Immature natural killer cell (primary cell): ENCODE measurements around the gene TEDC1. TPM values are rescaled to one million over a fixed set of nuclear protein-coding genes. Genes with fewer than 3 reads are reported as not detected.

ENCODE experiments used
- DNase-seq, 3 donors: peaks; one replicate each; pipeline ENCODE4 v3.0.0; 2022; ENCODE audit warnings: mixed read lengths in 1 of 3
- H3K27ac Mint-ChIP-seq, 6 donors: one replicate each; pipeline ENCODE4 v1.8.0; 2020; ENCODE audit warnings: mixed read lengths in 6 of 6, mild to moderate bottlenecking in 5 of 6, inconsistent platforms in 4 of 6, moderate library complexity in 3 of 6
- H3K27me3 Mint-ChIP-seq, 3 donors: one replicate each; pipeline ENCODE4 v1.8.0; 2020 to 2021; ENCODE audit warnings: low read depth in 3 of 3, mild to moderate bottlenecking in 3 of 3, mixed read lengths in 3 of 3, moderate library complexity in 3 of 3, inconsistent platforms in 1 of 3
- H3K36me3 Mint-ChIP-seq, 3 donors: one replicate each; pipeline ENCODE4 v1.8.0; 2020; ENCODE audit warnings: mixed read lengths in 3 of 3, inconsistent platforms in 2 of 3, mild to moderate bottlenecking in 2 of 3
- H3K4me1 Mint-ChIP-seq, 2 donors: one replicate each; pipeline ENCODE4 v1.8.0; 2020; ENCODE audit warnings: inconsistent platforms in 2 of 2, mild to moderate bottlenecking in 2 of 2, mixed read lengths in 2 of 2, moderate library complexity in 1 of 2
- H3K4me3 Mint-ChIP-seq, 5 donors: one replicate each; pipeline ENCODE4 v1.8.0; 2020; ENCODE audit warnings: mild to moderate bottlenecking in 5 of 5, mixed read lengths in 5 of 5, inconsistent platforms in 3 of 5, moderate library complexity in 3 of 5
- H3K9me3 Mint-ChIP-seq, 6 donors: one replicate each; pipeline ENCODE4 v1.8.0; 2020; ENCODE audit warnings: mild to moderate bottlenecking in 6 of 6, mixed read lengths in 6 of 6, inconsistent platforms in 4 of 6, moderate library complexity in 3 of 6
- polyA plus RNA-seq, 3 donors: library from polyadenylated mRNA; unstranded; fragments of 300-500 nt; fragmentation: Illumina TruSeq; gene quantifications; one replicate each; pipeline ENCODE4 v1.2.3, GENCODE V29; 2021

The TEDC1 gene
- polyA plus RNA-seq, 3 donors from 2014 or later = 11.4 to 20.3 (median 15.9) TPM

DNA sequence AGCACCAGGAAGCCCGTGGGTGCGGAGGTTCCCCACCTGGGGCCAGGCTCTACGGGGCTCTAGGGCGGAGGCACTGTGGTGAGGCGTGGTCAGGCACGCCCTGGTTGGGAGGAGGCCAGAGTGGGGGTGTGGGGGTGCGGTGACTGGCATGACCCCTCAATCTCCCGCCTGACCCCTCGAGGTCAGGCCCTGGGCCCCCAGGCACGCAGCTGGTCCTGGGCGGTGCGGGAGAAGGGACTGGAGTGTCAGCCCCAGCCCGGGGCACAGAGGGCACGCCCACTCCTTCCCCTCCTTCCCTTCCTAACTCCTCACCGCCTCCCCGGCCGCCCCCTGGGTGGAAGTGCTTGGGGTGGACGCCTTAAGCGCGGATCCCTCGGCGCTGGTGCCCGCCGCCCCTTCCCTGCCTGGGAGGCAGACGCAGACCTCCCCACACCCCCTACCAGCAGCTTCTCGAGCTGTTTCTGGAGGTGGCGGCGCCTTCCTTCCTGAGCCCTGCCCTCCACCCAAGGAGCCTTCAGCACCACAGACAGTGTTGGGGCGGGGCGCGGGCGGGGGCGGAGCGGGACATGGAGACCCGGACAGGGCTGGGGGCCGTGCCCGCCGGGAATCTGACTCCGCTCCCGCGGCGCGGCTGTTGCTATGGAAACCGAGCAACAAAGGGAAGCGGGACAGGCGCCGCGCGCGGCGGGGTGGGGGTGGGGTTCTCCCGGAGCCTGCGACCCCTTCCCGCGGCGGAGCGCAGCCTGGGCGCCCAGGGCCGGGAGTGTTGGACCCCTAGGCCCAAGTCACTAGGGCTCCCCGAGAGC, 17.2 kb upstream of the TEDC1 start:
- Mint-ChIP-seq H3K27ac (peak overlapping the region in 1 of 6 donors; percentile 40), H3K9me3 (no peaks in the 10 kb centered on the region), H3K27me3 (peaks cover 8 to 14% (median 11%) of the 10 kb centered on the region in 3 donors), H3K4me3 (peak overlapping the region; percentile 21 to 60 (median 55)), H3K4me1 (peaks cover 0 to 14% of the 10 kb centered on the region in 2 donors), H3K36me3 (no peaks in the 10 kb centered on the region)
- DNase-seq = peak; percentile 42 to 55 (median 47)

- H3K27ac Mint-ChIP-seq = peak within 1 kb of the TSS in 1 of 6 donors; percentile 40
- DNase-seq = peak; percentile 51 to 66 (median 57)
- H3K36me3 Mint-ChIP-seq = no peaks in the 10 kb centered on the region
- H3K4me3 Mint-ChIP-seq = peak within 1 kb of the TSS; percentile 21 to 66 (median 60)
- peaks cover 8 to 15% (median 12%) of the 10 kb centered on the region in 3 donors for H3K27me3 Mint-ChIP-seq
- peaks cover 0 to 18% of the 10 kb centered on the region in 2 donors for H3K4me1 Mint-ChIP-seq
- no peaks in the 10 kb centered on the region for H3K9me3 Mint-ChIP-seq
Observed at GRCh38 chr14:105474483-105475268, 16.4 kb upstream of the TEDC1 start, which contains the start of gene CRIP2. Gene CRIP2 (plus strand): TSS chr14:105474821. CDS start chr14:105474863, 42 bp downstream.

DNA sequence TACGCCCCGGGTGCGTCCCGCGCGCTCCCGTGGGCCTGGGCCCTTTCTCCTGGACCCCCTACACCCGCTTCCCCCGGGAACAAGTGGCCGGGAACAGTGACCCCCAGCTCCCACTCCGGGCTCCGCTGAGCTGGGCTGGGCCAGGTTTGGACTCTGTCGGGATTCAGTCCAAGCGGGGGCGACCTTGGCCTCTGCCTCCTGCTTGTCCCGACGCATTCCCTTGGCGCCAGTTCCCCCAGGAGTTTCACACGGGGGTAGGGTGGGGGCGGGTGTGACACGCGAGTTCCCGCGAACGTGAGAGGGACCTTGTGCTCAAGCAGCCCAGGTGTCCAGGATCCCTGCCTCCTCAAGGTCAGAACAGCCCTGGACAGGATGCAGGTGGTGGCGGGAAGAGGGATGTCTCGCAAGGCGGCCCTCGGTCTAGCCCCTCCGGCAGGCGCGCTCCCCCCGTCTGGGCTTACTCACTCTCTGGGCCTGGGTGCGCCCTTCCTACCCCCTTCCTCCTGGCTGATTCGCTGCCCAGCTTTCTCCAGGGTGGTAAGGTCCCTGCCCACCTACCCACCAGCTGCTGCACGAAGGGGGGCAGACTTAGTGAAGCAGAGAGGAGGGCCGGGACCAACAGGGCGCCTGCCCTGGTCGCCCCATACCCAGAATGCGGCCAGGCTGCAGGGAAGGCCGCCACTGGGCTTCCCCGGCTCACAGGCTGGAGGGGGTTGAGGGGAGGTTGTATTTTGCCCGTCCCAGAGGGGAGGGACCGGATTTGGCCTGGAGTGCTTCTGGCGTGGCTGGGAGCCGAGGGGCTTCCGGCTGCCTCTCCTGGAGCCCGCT, 15.6 kb upstream of the TEDC1 start:
- peak overlapping the region in 3 of 5 donors; percentile 27 to 66 (median 63) for H3K4me3 Mint-ChIP-seq
- no peak for DNase-seq
- H3K4me1 Mint-ChIP-seq = peaks cover 0 to 23% of the 10 kb centered on the region in 2 donors
- H3K9me3 Mint-ChIP-seq = no peaks in the 10 kb centered on the region
- peaks cover 10 to 18% (median 17%) of the 10 kb centered on the region in 3 donors for H3K27me3 Mint-ChIP-seq
- no peaks in the 10 kb centered on the region for H3K36me3 Mint-ChIP-seq
- H3K27ac Mint-ChIP-seq = no peak overlapping the region

DNA sequence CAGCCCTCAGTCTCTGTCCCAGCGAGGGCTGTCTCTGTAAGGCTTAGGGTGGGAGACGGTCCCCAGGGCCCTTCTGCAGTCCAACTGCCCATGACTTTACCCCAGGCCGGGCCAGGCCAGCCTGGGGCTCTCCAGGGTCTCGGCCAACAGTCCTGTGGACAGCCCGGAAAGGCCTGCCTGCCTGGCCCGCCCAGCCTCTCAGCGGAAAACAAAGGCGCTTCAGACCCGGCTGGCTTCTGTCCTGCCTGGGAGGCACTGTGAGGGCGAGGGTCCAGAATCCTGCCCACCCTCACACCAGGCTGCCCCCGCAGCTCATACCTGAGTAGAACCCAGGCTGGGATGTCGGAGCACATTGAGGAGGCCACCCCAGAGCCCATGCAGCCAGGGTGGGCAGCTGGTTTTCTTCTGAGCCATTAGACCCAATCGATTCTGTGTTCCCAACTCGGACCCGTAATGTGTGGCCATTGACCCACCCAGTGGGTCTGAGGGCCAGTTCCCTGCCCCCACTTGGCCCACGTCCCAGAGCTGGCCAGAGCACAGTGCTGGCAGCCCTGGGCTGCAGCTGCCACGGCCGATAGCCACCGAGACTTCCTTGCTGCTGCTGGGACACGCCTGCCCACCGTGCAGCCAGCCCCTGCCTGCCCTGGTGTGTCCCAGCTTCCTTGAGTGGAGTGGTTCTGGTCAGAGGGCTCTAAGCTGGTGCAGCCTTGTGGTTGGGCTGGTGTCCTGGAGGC, 14.8 kb upstream of the TEDC1 start:
- peak overlapping the region in 1 of 6 donors; percentile 57 for H3K27ac Mint-ChIP-seq
- DNase-seq = no peak
- H3K9me3 Mint-ChIP-seq = no peaks in the 10 kb centered on the region
- H3K27me3 Mint-ChIP-seq = peaks cover 15 to 26% (median 24%) of the 10 kb centered on the region in 3 donors
- H3K4me3 Mint-ChIP-seq = peak overlapping the region in 2 of 5 donors; percentile 24 to 39
- no peaks in the 10 kb centered on the region for H3K36me3 Mint-ChIP-seq
- H3K4me1 Mint-ChIP-seq = peaks cover 7 to 28% of the 10 kb centered on the region in 2 donors

DNA sequence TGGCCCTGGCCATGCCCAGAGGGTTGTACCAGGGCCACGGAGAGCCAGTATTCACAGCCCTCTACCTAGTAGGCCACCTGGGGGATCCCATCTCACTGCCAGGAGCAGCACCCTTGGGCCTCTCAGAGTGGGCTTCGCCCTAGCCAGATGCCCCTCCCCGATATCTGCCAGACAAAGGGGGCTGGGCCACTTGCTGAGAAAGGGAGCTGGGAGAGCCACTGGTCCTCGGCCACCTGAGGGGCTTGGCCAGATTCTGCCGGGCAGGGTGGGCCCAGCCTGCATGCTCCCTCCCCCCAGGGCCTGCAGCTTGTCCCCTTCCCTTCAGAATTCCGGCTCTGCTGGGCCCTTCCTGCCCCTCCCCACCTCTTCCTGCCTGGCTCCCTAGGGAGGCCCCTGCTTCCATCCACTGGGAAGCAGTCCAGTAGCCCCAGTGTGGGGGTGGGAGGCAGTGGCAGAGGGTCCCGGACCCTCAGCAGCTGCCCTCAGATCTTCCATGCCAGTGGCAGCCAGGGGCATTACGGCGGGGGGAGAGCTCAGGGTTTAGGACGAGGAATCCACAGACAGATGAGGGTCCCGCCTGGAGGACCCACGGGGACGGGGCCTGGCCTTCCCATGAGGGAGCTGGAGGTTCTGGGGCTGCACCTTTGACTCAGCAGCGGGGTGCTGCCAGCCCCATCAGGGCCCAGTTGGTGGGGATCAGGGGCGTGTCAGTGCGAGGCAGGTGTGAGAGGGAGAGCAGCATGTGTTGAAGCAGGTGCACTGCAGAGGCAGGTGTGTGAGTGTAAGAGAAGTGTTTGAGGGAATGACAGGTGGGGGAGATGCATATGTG, 14.0 kb upstream of the TEDC1 start:
- peak overlapping the region; percentile 32 to 67 (median 46) for H3K4me3 Mint-ChIP-seq
- no peaks in the 10 kb centered on the region for H3K36me3 Mint-ChIP-seq
- H3K27ac Mint-ChIP-seq = peak overlapping the region; percentile 19 to 92 (median 64)
- no peak for DNase-seq
- peaks cover 22 to 34% (median 29%) of the 10 kb centered on the region in 3 donors for H3K27me3 Mint-ChIP-seq
- H3K4me1 Mint-ChIP-seq = peaks cover 13 to 35% of the 10 kb centered on the region in 2 donors
- no peaks in the 10 kb centered on the region for H3K9me3 Mint-ChIP-seq

DNA sequence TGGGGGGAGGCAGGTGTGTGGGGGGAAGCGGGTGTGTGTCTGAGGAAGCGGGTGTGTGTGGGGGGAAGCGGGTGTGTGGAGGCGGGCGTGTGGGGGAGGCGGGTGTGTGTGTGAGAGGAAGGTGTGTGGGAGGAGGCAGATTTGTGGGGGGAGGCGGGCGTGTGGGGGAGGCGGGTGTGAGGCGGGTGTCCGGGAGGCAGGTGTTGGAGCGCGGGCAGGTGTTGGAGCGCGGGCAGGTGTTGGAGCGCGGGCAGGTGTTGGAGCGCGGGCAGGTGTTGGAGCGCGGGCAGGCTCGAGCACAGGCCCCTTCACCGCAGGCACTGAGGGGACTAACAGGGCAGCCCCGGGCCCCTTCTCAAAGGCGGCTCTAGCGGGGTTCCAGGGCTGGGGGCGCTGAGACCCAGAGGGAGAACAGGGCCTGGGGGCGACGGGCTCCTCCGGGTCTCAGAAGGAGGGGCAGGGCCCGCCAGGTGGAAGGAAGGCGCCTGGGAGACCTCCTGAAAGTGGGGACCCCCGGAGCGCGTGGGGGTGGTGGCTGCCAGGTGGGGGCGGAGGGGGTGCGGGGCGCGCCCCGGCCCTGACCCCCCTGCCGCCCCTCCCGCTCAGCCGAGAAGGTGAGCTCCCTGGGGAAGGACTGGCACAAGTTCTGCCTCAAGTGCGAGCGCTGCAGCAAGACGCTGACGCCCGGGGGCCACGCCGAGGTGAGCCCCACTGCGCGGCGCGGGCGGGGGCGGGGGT, 13.2 kb upstream of the TEDC1 start:
- Mint-ChIP-seq H3K27me3 (peaks cover 23 to 35% (median 32%) of the 10 kb centered on the region in 3 donors), H3K36me3 (no peaks in the 10 kb centered on the region), H3K4me3 (peak overlapping the region in 4 of 5 donors; percentile 32 to 67 (median 40)), H3K4me1 (peaks cover 18 to 41% of the 10 kb centered on the region in 2 donors), H3K27ac (peak overlapping the region; percentile 19 to 92 (median 64)), H3K9me3 (no peaks in the 10 kb centered on the region)
- DNase-seq = peak; percentile 65 to 74 (median 71)

- H3K27me3 Mint-ChIP-seq = peaks cover 23 to 35% (median 32%) of the 10 kb centered on the region in 3 donors
- DNase-seq = no peak
- no peak overlapping the region for H3K27ac Mint-ChIP-seq
- H3K4me3 Mint-ChIP-seq = no peak overlapping the region
- no peaks in the 10 kb centered on the region for H3K36me3 Mint-ChIP-seq
- peaks cover 18 to 44% of the 10 kb centered on the region in 2 donors for H3K4me1 Mint-ChIP-seq
- H3K9me3 Mint-ChIP-seq = no peaks in the 10 kb centered on the region
Observed at GRCh38 chr14:105478398-105479251, 12.4 kb upstream of the TEDC1 start.

DNA sequence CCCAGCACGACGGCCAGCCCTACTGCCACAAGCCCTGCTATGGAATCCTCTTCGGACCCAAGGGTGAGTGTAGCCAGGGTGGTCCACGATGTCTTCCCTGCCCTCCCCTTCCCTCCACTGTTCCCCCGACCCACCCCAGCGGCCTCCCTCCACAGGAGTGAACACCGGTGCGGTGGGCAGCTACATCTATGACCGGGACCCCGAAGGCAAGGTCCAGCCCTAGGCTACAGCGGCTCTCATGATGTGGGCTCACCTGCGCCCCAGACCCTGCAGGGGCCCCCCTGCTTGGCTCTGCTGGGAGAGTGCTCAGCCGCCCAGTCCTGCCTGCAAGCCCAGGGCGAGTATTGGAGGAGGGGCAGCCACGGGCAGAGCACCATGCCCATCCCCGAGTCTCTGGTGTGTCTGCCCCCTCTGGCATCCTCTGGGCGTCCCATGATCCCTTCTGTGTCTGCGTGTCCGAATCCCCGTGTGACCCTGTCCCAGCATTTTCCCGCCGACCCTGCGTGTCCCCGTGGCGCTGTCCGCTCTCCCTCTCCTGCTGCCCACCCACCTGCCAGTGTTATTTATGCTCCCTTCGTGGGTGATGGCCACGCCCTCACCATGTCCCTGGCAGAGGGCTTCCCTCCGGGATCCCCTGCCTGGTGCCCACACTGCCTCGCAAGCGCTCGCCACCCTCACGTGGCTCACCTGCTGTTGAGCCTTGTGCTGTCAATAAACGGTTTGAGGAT, 11.5 kb upstream of the TEDC1 start:
- no peak for DNase-seq
- Mint-ChIP-seq H3K36me3 (no peaks in the 10 kb centered on the region), H3K27ac (peak overlapping the region in 5 of 6 donors; percentile 32 to 99 (median 70)), H3K4me1 (peaks cover 23 to 47% of the 10 kb centered on the region in 2 donors), H3K27me3 (peaks cover 27 to 35% (median 35%) of the 10 kb centered on the region in 3 donors), H3K9me3 (no peaks in the 10 kb centered on the region), H3K4me3 (peak overlapping the region in 2 of 5 donors; percentile 30 to 44)

DNA sequence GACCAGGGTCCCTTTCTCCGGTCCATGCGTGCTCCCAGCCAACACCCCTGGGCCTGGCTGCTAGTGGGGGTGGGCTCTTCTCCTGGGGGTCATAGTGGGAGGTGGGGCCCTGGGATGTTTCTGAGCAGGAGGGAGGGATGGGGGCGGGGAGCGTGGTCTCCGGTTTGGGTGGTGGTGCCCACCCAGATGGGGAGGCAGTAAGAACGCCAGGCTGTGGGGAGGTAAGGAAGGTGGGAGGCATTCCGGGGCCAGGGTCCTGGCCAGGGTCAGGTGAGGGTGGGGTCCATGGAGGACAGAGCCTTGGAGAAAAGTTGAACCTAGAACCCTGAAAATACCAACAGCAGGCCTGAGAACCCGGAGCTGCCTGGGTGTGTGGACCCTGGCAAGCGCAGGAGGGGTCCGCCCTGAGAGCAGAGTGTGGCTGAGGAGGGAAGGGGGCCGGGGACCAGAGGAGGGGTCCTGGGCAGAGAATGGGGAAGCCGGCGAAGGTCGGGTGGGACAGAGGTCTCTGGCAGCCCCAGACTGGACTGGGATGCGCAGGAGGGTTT, 10.8 kb upstream of the TEDC1 start:
- Mint-ChIP-seq H3K27ac (peak overlapping the region in 5 of 6 donors; percentile 95 to 100 (median 99)), H3K36me3 (no peaks in the 10 kb centered on the region), H3K9me3 (no peaks in the 10 kb centered on the region), H3K27me3 (peaks cover 28 to 36% (median 36%) of the 10 kb centered on the region in 3 donors), H3K4me1 (peaks cover 25 to 53% of the 10 kb centered on the region in 2 donors), H3K4me3 (peak overlapping the region in 1 of 5 donors; percentile 18)
- no peak for DNase-seq
